Epithelial cell of prostate (primary cell): Measurements from ENCODE around the gene KLRC4.
A peak's percentile ranks its signal among the peaks of the same experiment; 100 is the strongest.
"Not testable (repeated sequence)": the region's sequence is repeated elsewhere in the genome, so short reads cannot be mapped to it uniquely, and the experiment has no call there.

Experiments used
- DNase-seq: peaks from one replicate; pipeline ENCODE4 v3.0.0-alpha.2; 2011; ENCODE audit warnings: low read depth, low spot score
- H3K27ac ChIP-seq: fragments of 450-650 bp; 2 replicates; pipeline ENCODE4 v1.5.1; 2017; ENCODE audit warnings: mild to moderate bottlenecking

Gene KLRC4

GRCh38 chr12:10400829-10401228 is 8.7 kb downstream of the KLRC4 start:
- no peak overlapping the region for H3K27ac ChIP-seq
- DNase-seq, result no peak

- DNase-seq, result no peak
- no peak overlapping the region for H3K27ac ChIP-seq
Measured at GRCh38 chr12:10398168-10398567, 11.4 kb downstream of the KLRC4 start.

- no peak overlapping the region for H3K27ac ChIP-seq
- no peak for DNase-seq
Measured at GRCh38 chr12:10397296-10397695, 12.3 kb downstream of the KLRC4 start.

GRCh38 chr12:10396176-10396575 is 13.4 kb downstream of the KLRC4 start:
- H3K27ac ChIP-seq, result peak overlapping the region; percentile 79
- not testable (repeated sequence) for DNase-seq

GRCh38 chr12:10395390-10395998 is 14.1 kb downstream of the KLRC4 start:
- DNase-seq, result peak; percentile 77
- H3K27ac ChIP-seq, result peak overlapping the region; percentile 79

- DNase-seq, result not testable (repeated sequence)
- peak overlapping the region; percentile 79 for H3K27ac ChIP-seq
Measured at GRCh38 chr12:10394531-10395152, 14.9 kb downstream of the KLRC4 start.

GRCh38 chr12:10393291-10393690 is 16.3 kb downstream of the KLRC4 start:
- DNase-seq, result no peak
- peak overlapping the region; percentile 74 for H3K27ac ChIP-seq

- peak; percentile 71 for DNase-seq
- peak overlapping the region; percentile 74 for H3K27ac ChIP-seq
Measured at GRCh38 chr12:10392394-10392930, 17.1 kb downstream of the KLRC4 start.

- not testable (repeated sequence) for DNase-seq
- peak overlapping the region; percentile 74 for H3K27ac ChIP-seq
Measured at GRCh38 chr12:10390991-10391390, 18.6 kb downstream of the KLRC4 start.

GRCh38 chr12:10389904-10390303 is 19.7 kb downstream of the KLRC4 start, which contains the start of gene KLRK1:
Gene KLRK1 (minus strand): TSS chr12:10390041. CDS start chr12:10388810, 1,231 bp downstream.
- H3K27ac ChIP-seq, result no peak within 1 kb of the TSS
- DNase-seq, result no peak

GRCh38 chr12:10388624-10389413 is 20.7 kb downstream of the KLRC4 start:
- DNase-seq, result no peak
- H3K27ac ChIP-seq, result no peak overlapping the region

- not testable (repeated sequence) for H3K27ac ChIP-seq, DNase-seq
Measured at GRCh38 chr12:10387498-10387897, 22.1 kb downstream of the KLRC4 start.

- no peak for DNase-seq
Measured at GRCh38 chr12:10386857-10387256, 22.7 kb downstream of the KLRC4 start.

GRCh38 chr12:10385166-10385613 is 24.4 kb downstream of the KLRC4 start:
- peak; percentile 74 for DNase-seq
- H3K27ac ChIP-seq, result peak overlapping the region; percentile 51

More at GRCh38 chr12:10386857-10387256, 22.7 kb downstream of the KLRC4 start:
- no peak overlapping the region for H3K27ac ChIP-seq

- peak overlapping the region; percentile 51 for H3K27ac ChIP-seq
- DNase-seq, result no peak
Measured at GRCh38 chr12:10384191-10384590, 25.4 kb downstream of the KLRC4 start.

GRCh38 chr12:10381928-10382628 is 27.5 kb downstream of the KLRC4 start:
- no peak for DNase-seq
- no peak overlapping the region for H3K27ac ChIP-seq

GRCh38 chr12:10378737-10379136 is 30.8 kb downstream of the KLRC4 start:
- DNase-seq, result not testable (repeated sequence)
- H3K27ac ChIP-seq, result peak overlapping the region; percentile 19

- no peak overlapping the region for H3K27ac ChIP-seq
- no peak for DNase-seq
Measured at GRCh38 chr12:10374624-10375018, 34.9 kb downstream of the KLRC4 start.

- peak overlapping the region; percentile 86 for H3K27ac ChIP-seq
- no peak for DNase-seq
Measured at GRCh38 chr12:10372559-10372958, 37.0 kb downstream of the KLRC4 start.
